GM12873 (cell line): Measurements from ENCODE around the gene PLD2.

ENCODE experiments used
- CTCF ChIP-seq: IDR thresholded peaks from 2 replicates; pipeline ENCODE4 v1.5.1; 2012; ENCODE audit warnings: low read depth, mild to moderate bottlenecking, moderate library complexity, low read length, control low read depth; ENCODE audit not compliant: insufficient read depth; ENCODE audit errors: missing control alignments

The PLD2 gene

GRCh38 chr17:4786106-4786511, 20.8 kb upstream of the PLD2 start, which contains the start of gene VMO1:
TSS of gene VMO1 (minus strand) at chr17:4786364. CDS start at chr17:4786352, 12 bp downstream.
- TF ChIP-seq CTCF = no peak

- no peak for TF ChIP-seq CTCF
Measured at GRCh38 chr17:4786516-4786915, 20.4 kb upstream of the PLD2 start.

- no peak for TF ChIP-seq CTCF
Measured at GRCh38 chr17:4788159-4788806, 18.7 kb upstream of the PLD2 start.

DNA sequence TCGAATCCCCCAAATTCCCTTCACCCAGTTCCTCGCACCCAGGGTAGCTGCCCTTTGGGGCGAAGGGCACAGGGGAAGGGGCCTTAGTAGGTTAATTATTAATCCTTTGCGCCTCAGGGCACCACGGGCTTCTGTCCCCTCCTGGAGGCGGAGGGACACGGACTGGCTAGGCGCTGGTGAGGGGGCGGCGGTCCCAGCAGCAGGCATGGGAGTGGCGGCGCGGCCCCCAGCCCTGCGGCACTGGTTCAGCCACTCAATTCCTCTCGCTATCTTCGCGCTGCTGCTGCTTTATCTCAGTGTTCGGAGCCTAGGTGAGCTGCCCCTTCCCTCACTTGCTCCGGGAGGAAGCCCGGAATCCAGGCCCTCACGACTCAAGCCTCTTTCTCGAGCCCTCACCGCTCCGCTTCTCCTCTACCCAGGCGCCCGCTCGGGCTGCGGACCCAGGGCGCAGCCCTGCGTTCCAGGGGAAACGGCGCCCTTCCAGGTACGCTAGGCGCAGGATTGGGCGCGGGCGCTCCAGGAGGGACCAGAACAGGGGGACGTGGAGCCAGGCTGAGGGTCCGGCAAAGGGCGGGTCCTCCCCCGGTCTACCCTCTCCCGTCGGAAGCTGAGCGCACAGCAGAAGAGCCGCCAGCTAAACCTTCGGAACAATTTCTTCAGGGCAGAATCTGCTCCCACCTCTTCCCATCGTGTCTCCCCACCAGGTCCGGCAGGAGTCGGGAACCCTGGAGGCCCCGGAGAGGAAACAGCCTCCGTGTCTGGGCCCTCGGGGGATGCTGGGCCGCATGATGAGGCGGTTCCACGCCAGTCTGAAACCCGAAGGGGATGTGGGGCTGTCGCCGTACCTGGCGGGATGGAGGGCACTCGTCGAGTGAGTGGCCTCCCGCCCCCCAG, 17.9 kb upstream of the PLD2 start, which contains the start of gene GLTPD2:
Gene GLTPD2 (plus strand): TSS at position 158 of the 894 bp plus-strand sequence. CDS start 48 bp downstream, at position 206.
- no peak for TF ChIP-seq CTCF

GRCh38 chr17:4789701-4789950, 17.3 kb upstream of the PLD2 start:
- TF ChIP-seq CTCF = no peak

DNA sequence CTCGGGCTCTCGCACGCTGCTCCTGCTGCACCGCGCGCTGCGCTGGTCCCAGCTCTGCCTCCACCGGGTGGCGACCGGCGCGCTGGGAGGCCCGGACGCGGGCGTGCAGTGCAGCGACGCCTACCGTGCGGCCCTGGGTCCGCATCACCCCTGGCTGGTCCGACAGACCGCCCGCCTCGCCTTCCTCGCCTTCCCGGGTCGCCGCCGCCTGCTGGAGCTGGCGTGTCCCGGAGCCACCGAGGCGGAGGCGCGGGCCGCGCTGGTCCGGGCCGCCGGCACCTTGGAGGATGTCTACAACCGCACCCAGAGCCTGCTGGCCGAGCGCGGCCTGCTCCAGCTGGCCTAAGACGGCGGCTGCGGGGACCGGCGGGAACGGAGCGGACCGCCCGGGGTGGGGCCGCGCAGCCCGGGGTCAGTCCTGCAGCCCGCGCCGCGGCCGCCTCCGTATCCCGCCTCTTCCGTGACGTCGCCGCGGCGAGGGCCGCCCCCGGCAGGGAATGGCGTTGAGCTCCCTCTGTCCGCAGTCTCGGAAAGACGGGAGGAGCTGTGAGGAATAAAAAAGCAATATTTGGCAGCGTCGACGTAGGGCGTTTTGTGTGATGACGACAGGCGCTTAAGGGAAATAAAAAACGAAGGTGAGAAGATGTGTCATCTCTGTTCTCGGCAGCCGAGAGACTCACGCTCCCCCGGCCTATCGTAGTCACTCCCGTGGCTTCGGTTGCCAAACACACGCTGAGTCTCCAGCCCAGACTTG, 16.8 kb upstream of the PLD2 start:
- TF ChIP-seq CTCF = peak; percentile 78

DNA sequence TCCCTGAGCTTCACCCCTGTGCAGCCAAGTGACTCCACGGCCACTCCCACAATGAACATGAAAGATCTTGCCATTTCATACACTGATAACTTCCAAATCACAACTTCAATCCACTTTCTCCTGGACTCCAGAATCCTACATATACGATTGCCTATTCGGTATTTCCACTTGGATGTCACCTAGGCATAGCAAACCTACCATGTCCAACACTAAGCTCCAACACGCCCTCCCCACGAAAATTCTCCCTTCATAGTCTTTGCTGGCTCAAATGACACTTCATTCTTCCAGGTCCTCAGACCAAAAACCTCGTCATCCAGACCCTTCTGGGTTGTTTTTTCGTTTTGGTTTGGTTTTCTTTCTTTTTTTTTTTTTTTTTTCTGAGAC, 16.3 kb upstream of the PLD2 start:
- no peak for TF ChIP-seq CTCF
